Skeletal muscle satellite cell (primary cell): ENCODE measurements around the gene ANGPTL2.

Source experiments
- H3K27me3 ChIP-seq: 2 replicates; pipeline ENCODE4 v1.7.0; 2013; ENCODE audit warnings: low read length; ENCODE audit not compliant: control insufficient read depth, insufficient read depth
- H3K36me3 ChIP-seq: 2 replicates; pipeline ENCODE4 v1.7.0; 2013; ENCODE audit warnings: mild to moderate bottlenecking, control low read depth, low read length; ENCODE audit not compliant: insufficient read depth
- H3K4me1 ChIP-seq: 2 replicates; pipeline ENCODE4 v1.7.0; 2013; ENCODE audit warnings: low read length; ENCODE audit not compliant: control insufficient read depth, insufficient read depth
- H3K4me2 ChIP-seq: 2 replicates; pipeline ENCODE4 v1.7.0; 2013; ENCODE audit warnings: mild to moderate bottlenecking, low read length
- H3K4me3 ChIP-seq: 2 replicates; pipeline ENCODE4 v1.7.0; 2013; ENCODE audit warnings: low read length
- H3K9ac ChIP-seq: 2 replicates; pipeline ENCODE4 v1.7.0; 2013; ENCODE audit warnings: mild to moderate bottlenecking, low read depth, low read length, moderate library complexity
- H3K9me3 ChIP-seq: replicated peaks from 2 replicates; pipeline ENCODE4 v1.7.0; 2013; ENCODE audit warnings: mild to moderate bottlenecking, control low read depth, low read length

Gene ANGPTL2

DNA sequence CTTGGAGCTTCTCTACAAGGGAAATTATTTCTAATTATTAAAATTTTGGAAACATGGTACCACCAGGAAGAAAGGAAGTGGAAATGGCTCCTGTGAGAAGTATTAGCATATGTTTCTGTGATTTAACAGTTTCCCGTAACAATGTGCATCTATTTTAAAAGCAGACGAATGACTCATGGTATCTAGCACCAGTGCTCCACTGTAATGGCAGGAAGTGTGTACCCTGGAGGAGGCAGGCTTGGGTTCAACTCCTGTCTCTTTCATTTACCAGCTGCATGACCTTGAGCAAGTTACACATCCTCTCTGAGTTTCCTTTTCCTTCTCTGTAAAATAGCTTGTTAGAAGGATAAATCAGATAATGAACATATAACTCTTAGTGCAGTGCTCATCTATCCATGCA is 41.0 kb upstream of the ANGPTL2 start:
- Histone ChIP-seq H3K36me3 (no peaks in the 10 kb centered on the region), H3K27me3 (no peaks in the 10 kb centered on the region), H3K9me3 (no peaks in the 10 kb centered on the region), H3K4me1 (peaks cover 35% of the 10 kb centered on the region), H3K4me3 (no peak overlapping the region), H3K4me2 (no peak overlapping the region), H3K9ac (no peak overlapping the region)

DNA sequence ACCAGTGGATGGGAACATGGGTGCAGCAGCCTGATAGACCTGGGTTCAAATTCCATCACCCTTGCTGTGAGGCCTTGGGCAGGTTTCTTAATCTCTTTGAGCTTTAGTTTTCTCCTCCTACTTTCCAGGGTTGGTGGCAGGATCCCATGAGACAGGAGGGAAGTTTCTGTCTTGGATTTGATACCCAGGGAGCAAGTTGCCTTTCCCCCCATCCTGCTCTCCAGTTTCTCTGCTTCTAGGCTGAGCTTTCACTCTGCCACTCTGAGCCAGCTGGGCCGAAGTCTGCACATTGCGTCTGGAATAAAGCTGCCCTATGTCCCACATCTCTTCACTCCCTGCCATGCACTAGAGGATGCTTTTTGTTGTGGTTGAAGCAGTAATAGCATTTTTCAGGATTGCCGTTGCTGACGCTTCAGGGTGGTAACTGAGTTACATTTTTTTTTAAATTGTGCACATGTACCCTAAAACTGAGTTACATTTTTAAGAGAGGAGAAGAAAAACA is 40.5 kb upstream of the ANGPTL2 start:
- H3K9ac ChIP-seq, result no peak overlapping the region
- H3K27me3 ChIP-seq, result no peaks in the 10 kb centered on the region
- peaks cover 35% of the 10 kb centered on the region for H3K4me1 ChIP-seq
- H3K9me3 ChIP-seq, result no peaks in the 10 kb centered on the region
- no peaks in the 10 kb centered on the region for H3K36me3 ChIP-seq
- H3K4me3 ChIP-seq, result no peak overlapping the region
- H3K4me2 ChIP-seq, result no peak overlapping the region

DNA sequence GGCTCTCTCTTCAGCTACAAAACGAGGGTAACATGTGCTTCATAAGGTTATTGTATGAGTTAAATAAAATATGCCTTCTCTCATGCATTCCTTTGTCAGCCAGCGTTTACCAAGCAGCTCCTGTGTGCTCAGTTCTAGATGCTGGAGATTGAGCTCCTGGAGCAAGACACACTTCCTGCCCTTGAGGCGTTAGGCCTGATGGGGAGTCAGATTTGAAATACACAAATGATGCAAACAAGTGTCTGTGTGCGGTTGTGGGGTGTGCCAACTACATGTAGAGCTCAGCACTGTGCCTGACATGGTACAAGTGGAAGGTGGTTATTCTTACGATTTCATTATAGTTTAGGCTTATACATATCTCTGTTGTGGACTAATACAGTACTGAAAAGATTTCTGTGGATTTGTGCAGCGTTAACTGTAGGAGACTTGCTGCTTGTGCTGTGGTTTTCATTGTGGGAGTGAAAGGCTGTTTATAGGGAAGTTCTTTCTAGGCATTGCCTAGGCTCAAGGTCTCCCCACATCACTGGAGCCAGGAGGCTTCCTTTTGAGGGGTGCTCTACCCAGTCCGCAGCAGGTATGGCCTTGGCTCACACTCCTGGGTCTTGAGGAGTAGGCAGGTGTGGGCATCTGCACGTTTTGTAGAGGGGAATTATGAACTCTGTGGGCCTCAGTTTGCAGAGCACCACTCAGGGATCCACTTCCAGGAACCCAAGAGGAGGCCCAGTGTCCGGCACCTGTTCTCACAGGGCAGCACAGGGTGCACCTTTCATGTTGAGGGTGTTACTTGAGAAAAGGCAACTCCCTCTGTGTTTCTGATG is 39.8 kb upstream of the ANGPTL2 start:
- Histone ChIP-seq H3K4me2 (no peak overlapping the region), H3K9me3 (no peaks in the 10 kb centered on the region), H3K4me3 (no peak overlapping the region), H3K36me3 (no peaks in the 10 kb centered on the region), H3K27me3 (no peaks in the 10 kb centered on the region), H3K9ac (no peak overlapping the region), H3K4me1 (peaks cover 35% of the 10 kb centered on the region)

DNA sequence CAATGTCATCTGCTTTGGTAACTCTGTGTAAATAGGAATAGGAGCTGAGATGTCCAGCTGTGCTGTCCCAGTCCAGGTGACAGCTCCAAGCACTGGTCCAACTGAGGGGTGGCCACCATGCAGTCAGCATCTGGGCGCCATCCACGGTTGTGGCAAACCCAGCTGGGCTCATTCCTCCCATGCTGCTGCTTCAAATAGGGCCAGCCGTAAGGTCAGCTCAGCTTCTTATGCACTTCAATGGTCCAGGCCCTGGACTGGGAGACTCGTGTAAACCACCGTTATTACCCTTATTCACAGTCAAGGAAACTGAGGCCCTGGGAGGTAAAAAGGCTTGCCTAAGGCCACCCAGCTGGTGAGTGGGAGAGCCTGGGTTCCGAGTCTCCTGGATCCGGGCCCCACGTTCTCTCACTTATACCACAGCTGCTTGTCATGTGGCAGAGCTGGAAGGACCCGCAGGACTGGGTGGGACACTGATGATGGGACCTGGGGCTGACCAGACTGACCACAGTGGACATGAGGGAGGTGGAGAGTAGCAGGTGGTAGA is 38.7 kb upstream of the ANGPTL2 start:
- Histone ChIP-seq H3K4me2 (no peak overlapping the region), H3K9me3 (no peaks in the 10 kb centered on the region), H3K36me3 (no peaks in the 10 kb centered on the region), H3K4me3 (no peak overlapping the region), H3K27me3 (no peaks in the 10 kb centered on the region), H3K9ac (no peak overlapping the region), H3K4me1 (peaks cover 25% of the 10 kb centered on the region)

DNA sequence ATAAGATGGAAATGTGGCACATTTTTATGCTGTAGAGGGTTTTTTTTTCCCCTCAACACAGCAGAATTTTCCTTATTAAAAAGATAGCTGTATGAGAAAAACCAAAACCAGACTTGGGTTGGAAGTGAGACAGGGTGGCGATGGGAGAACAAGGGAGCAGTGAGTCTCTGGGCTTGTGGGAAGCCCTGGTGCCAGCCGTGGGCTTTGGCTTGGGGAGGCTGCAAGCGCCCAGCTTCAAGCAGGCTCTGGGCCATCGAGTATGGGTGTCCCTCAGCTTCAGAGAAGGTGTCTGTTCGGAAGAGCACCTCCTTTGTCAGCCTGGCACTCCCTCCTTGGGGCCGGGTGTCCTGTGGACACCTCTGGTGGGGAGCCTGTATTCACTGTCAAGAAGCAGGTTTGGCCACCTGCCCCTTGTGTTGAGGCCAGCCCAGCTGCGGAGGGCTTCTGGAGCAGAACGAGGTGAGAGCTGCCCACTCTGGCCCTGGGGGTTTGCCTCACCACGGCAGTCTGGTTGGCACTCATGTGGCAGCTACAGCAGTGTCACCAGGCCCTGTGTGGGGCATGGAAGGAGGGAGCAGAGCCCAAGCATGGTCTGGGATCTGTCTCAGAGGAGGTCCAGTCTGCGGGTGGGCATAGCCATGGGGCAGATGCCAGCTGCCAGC is 37.6 kb upstream of the ANGPTL2 start:
- Histone ChIP-seq H3K4me2 (no peak overlapping the region), H3K4me3 (no peak overlapping the region), H3K9ac (peak overlapping the region; percentile 28), H3K4me1 (peaks cover 30% of the 10 kb centered on the region), H3K27me3 (no peaks in the 10 kb centered on the region), H3K9me3 (no peaks in the 10 kb centered on the region), H3K36me3 (no peaks in the 10 kb centered on the region)

DNA sequence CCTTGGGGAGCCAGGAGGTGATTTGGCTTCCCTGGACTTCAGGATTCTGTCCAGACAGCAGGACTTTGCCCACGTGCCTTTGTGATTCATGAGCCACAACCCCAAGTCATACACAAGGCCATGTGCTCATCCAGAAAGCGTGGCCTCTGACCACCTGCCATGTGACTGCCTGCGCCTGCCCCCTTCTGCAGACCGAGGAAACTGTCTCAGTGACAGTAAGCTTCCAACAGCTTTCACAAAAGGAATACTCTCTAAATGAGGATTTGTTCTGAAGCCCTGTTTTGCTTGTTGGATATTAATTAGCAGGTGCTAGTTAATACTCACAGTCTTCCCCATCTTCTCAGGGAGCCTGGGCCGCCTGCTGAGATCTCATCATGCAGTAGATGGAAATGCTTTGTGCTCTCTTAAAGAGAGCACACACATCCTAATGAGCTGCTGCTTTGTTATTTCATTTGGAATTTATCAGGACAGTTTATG is 36.9 kb upstream of the ANGPTL2 start:
- no peak overlapping the region for H3K4me3 ChIP-seq
- no peaks in the 10 kb centered on the region for H3K36me3 ChIP-seq
- H3K4me2 ChIP-seq, result peak overlapping the region; percentile 22
- H3K9ac ChIP-seq, result peak overlapping the region; percentile 28
- no peaks in the 10 kb centered on the region for H3K9me3 ChIP-seq
- peaks cover 37% of the 10 kb centered on the region for H3K4me1 ChIP-seq
- no peaks in the 10 kb centered on the region for H3K27me3 ChIP-seq

DNA sequence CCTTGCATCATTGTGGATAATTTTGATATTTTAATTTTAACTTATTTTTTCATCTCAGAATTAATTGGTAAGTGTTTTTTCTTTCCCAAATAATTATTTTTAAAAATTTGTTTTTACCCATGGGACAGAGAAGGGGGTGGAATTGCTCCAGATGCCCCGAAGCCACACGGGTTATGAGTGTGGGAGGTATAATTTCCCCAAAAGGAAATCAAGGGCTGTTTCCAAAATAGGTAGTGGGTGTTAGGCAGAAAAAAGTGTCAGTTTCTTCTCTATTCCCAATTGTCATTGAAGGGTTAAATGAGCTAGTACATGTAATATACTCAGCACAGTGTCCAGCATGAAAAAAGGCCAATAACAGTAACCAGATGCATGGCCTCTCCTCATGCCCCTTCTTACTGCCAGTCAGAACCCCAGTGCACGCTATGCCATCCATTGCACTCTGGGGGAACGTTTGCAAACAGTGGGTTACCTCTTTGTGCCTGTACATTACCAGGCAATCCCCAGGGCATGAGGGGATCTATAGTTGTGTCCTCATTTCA is 36.4 kb upstream of the ANGPTL2 start:
- no peaks in the 10 kb centered on the region for H3K27me3 ChIP-seq
- H3K9me3 ChIP-seq, result no peaks in the 10 kb centered on the region
- no peak overlapping the region for H3K9ac ChIP-seq
- no peaks in the 10 kb centered on the region for H3K36me3 ChIP-seq
- peak overlapping the region; percentile 22 for H3K4me2 ChIP-seq
- H3K4me3 ChIP-seq, result no peak overlapping the region
- H3K4me1 ChIP-seq, result peaks cover 42% of the 10 kb centered on the region

DNA sequence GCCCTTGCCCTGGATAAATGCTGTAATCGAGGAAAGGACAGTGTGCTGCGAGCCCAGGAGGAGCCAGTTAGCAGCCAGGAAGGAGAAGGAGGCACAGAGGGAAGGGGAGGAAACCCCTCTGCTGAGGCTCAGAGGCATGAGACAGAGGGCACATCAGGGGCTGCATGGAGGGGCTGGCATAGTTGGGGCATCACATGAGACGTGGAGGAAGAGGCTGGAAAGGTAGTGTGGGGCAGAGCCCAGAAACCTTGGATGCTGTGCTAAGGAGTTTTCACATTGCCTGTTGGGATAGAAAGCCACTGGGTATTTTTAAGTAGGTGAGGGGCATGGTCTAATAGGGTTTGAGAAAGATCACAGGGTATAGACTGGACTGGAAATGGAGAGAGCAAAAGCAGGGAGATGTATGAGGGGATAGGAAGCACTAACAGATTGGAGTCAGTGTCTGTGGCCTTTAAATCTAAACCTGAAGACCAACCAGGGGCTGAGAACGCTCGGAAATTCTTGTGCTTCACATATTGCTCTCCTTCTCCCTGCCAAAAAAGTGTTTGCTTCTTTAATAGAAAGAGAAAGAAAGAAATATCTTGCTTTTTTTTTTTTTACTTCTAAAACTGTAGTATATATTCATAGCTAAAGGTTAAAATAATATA is 33.0 kb upstream of the ANGPTL2 start:
- peaks cover 10% of the 10 kb centered on the region for H3K27me3 ChIP-seq
- H3K4me1 ChIP-seq, result peaks cover 31% of the 10 kb centered on the region
- peak overlapping the region; percentile 58 for H3K4me2 ChIP-seq
- no peak overlapping the region for H3K4me3 ChIP-seq
- no peak overlapping the region for H3K9ac ChIP-seq
- H3K36me3 ChIP-seq, result no peaks in the 10 kb centered on the region
- no peaks in the 10 kb centered on the region for H3K9me3 ChIP-seq

DNA sequence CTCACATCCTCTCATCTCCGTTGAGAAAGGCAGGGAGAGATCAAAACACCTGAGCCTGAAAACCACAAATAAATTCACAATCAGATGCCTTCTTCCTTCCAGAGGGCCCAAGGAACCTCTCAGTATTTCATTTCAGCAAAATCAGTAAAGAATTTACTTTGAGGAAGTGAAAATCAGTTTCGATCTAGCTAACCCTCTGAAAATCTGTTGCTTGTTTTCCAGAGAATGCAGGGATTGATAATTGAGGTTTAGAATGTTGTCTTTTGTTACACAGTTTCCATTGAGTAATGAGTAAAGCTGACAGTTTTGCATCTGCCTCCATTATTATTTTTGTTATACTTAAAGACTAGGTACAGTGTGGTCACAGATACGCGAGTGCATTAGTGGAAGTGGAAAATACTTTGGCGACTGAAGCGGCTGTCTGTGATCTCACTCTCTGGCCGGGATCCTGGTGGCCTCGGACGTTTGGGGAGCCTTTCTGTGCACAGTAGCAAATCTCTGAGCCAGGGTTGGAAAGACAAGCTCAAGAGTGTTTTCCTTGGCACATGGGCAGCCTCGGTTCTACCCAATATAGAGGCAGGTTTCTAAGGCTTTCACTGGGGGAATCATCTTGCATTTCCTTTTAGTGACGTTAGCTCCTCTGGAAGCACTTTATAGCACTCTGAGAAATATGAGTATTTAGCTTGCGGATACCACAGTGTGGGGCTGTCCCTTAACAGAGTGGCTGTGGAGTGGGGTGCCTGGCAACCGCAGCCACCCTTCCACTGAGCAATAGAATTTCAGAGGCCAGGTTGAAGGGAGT is 32.2 kb upstream of the ANGPTL2 start:
- H3K9me3 ChIP-seq, result no peaks in the 10 kb centered on the region
- peaks cover 11% of the 10 kb centered on the region for H3K27me3 ChIP-seq
- peaks cover 26% of the 10 kb centered on the region for H3K4me1 ChIP-seq
- H3K36me3 ChIP-seq, result no peaks in the 10 kb centered on the region
- H3K4me3 ChIP-seq, result peak overlapping the region; percentile 19
- H3K9ac ChIP-seq, result no peak overlapping the region
- H3K4me2 ChIP-seq, result peak overlapping the region; percentile 58

DNA sequence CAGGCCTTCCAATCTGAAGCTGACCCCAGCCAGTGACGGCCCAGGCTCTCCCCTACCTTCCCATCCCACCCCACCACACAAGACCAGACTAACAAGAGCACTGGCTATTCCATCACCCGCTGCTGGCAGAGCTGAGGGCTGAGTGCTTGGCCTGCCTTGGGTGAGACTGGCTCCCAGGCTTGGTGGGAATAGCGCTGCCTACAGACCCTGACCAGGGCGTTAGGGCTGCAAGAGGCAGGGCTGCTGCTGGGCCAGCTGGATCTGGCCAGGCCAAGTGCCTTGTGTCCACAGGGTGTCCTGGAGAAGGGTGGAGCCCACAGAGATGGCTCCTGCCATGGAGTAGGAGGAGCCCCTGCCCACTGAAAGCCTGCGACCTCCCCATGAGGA is 31.6 kb upstream of the ANGPTL2 start:
- H3K4me3 ChIP-seq, result peak overlapping the region; percentile 19
- no peak overlapping the region for H3K9ac ChIP-seq
- peaks cover 20% of the 10 kb centered on the region for H3K4me1 ChIP-seq
- H3K27me3 ChIP-seq, result peaks cover 17% of the 10 kb centered on the region
- H3K4me2 ChIP-seq, result peak overlapping the region; percentile 58
- no peaks in the 10 kb centered on the region for H3K9me3 ChIP-seq
- no peaks in the 10 kb centered on the region for H3K36me3 ChIP-seq
